Neural progenitor cell (in vitro differentiated cells): ENCODE results near the gene GULP1. TPM values are rescaled to one million over a fixed set of nuclear protein-coding genes. Genes with fewer than 3 reads are reported as not detected.
"Not testable (repeated sequence)": the region's sequence is repeated elsewhere in the genome, so short reads cannot be mapped to it uniquely, and the experiment has no call there.

Experiments
- DNase-seq: peaks from one replicate; pipeline ENCODE4 v3.0.0-alpha.2; 2016; ENCODE audit warnings: low spot score
- H2AFZ ChIP-seq: fragments of 200-600 bp; sonication (generic); replicated peaks from 2 replicates; pipeline ENCODE4 v1.6.1; 2016; ENCODE audit warnings: antibody characterized with exemption
- H3F3A ChIP-seq: fragments of 200-600 bp; sonication (generic); 2 replicates; pipeline ENCODE4 v1.6.1; 2016; ENCODE audit warnings: antibody characterized with exemption, low read depth
- H3K27ac ChIP-seq: fragments of 200-600 bp; sonication (generic); 2 replicates; pipeline ENCODE4 v1.5.1; 2016; ENCODE audit warnings: mild to moderate bottlenecking
- H3K27me3 ChIP-seq: fragments of 200-600 bp; sonication (generic); 2 replicates; pipeline ENCODE4 v1.6.1; 2016; ENCODE audit warnings: mild to moderate bottlenecking, moderate library complexity
- H3K36me3 ChIP-seq: fragments of 200-600 bp; sonication (generic); 2 replicates; pipeline ENCODE4 v1.5.1; 2016
- H3K4me1 ChIP-seq: fragments of 200-600 bp; sonication (generic); 2 replicates; pipeline ENCODE4 v1.6.1; 2016; ENCODE audit warnings: mixed run types
- H3K4me2 ChIP-seq: fragments of 200-600 bp; sonication (generic); 2 replicates; pipeline ENCODE4 v1.6.1; 2016
- H3K4me3 ChIP-seq: fragments of 200-600 bp; sonication (generic); 2 replicates; pipeline ENCODE4 v1.5.1; 2016
- H3K79me2 ChIP-seq: fragments of 200-600 bp; sonication (generic); 2 replicates; pipeline ENCODE4 v1.6.1; 2016; ENCODE audit warnings: low read depth
- H3K9ac ChIP-seq: fragments of 200-600 bp; sonication (generic); 2 replicates; pipeline ENCODE4 v1.6.1; 2016
- H3K9me3 ChIP-seq: fragments of 200-600 bp; sonication (generic); 2 replicates; pipeline ENCODE4 v1.5.1; 2016; ENCODE audit warnings: low read depth
- H4K20me1 ChIP-seq: fragments of 200-600 bp; sonication (generic); 2 replicates; pipeline ENCODE4 v1.6.1; 2016; ENCODE audit warnings: low read depth
- H3K27ac Mint-ChIP-seq: 3 replicates; pipeline ENCODE4 v1.8.0; 2021; ENCODE audit warnings: mixed read lengths
- H3K27me3 Mint-ChIP-seq: 2 replicates; pipeline ENCODE4 v1.8.0; 2022; ENCODE audit warnings: low read depth, mild to moderate bottlenecking, inconsistent platforms, moderate library complexity, mixed read lengths; ENCODE audit not compliant: insufficient read depth
- H3K36me3 Mint-ChIP-seq: 3 replicates; pipeline ENCODE4 v1.8.0; 2021; ENCODE audit warnings: mixed read lengths
- H3K4me1 Mint-ChIP-seq: 3 replicates; pipeline ENCODE4 v1.8.0; 2021; ENCODE audit warnings: mixed read lengths
- H3K4me3 Mint-ChIP-seq: 3 replicates; pipeline ENCODE4 v1.8.0; 2021; ENCODE audit warnings: mild to moderate bottlenecking, moderate library complexity, mixed read lengths
- H3K9me3 Mint-ChIP-seq: 3 replicates; pipeline ENCODE4 v1.8.0; 2020; ENCODE audit warnings: mixed read lengths
- CTCF ChIP-seq: fragments of 200-600 bp; sonication (generic); IDR thresholded peaks from 2 replicates; pipeline ENCODE4 v1.5.1; 2017; ENCODE audit warnings: antibody characterized with exemption, mild to moderate bottlenecking
- EZH2 ChIP-seq: fragments of 200-600 bp; sonication (generic); IDR thresholded peaks from 2 replicates; pipeline ENCODE4 v1.6.1; 2017; ENCODE audit warnings: antibody characterized with exemption, mild to moderate bottlenecking, moderate library complexity
- EZH2phosphoT487 ChIP-seq: fragments of 200-600 bp; sonication (generic); IDR thresholded peaks from 2 replicates; pipeline ENCODE4 v1.6.1; 2017; ENCODE audit warnings: antibody characterized with exemption
- total RNA-seq: library from RNA; depleted of rRNA; stranded (reverse); fragments of >200 nt; gene quantifications from 2 replicates; pipeline ENCODE4 v1.2.3, GENCODE V29; 2015; ENCODE audit warnings: low replicate concordance

GULP1 gene
- total RNA-seq, 1 donor from 2014 or later: 154 TPM

GRCh38 chr2:188557081-188557480, 265.4 kb downstream of the GULP1 start:
- Mint-ChIP-seq H3K27me3 (peaks cover 2% of the 10 kb centered on the region), H3K27ac (no peak overlapping the region), H3K4me3 (no peak overlapping the region), H3K4me1 (no peaks in the 10 kb centered on the region), H3K9me3 (peaks cover 27% of the 10 kb centered on the region), H3K36me3 (peaks cover 50% of the 10 kb centered on the region)
- H3K4me2 ChIP-seq: no peak overlapping the region
- H2AFZ ChIP-seq: no peak overlapping the region
- H3K27me3 ChIP-seq: no peaks in the 10 kb centered on the region
- no peak overlapping the region for H3K4me3 ChIP-seq
- H3F3A ChIP-seq: no peaks in the 10 kb centered on the region
- H3K9me3 ChIP-seq: no peaks in the 10 kb centered on the region
- no peaks in the 10 kb centered on the region for H4K20me1 ChIP-seq
- no peak overlapping the region for H3K27ac ChIP-seq
- no peaks in the 10 kb centered on the region for H3K4me1 ChIP-seq
- no peak overlapping the region for H3K9ac ChIP-seq
- no peak for DNase-seq
- H3K79me2 ChIP-seq: peaks cover 4% of the 10 kb centered on the region
- TF ChIP-seq EZH2: no peak
- no peak for TF ChIP-seq EZH2phosphoT487
- TF ChIP-seq CTCF: no peak
- no peaks in the 10 kb centered on the region for H3K36me3 ChIP-seq

- H3K4me3 ChIP-seq, DNase-seq, H4K20me1 ChIP-seq, H3K36me3 ChIP-seq, H3K27ac Mint-ChIP-seq, H3K4me1 Mint-ChIP-seq, H3K27me3 Mint-ChIP-seq, H3K9ac ChIP-seq, H3K27ac ChIP-seq, H3K4me2 ChIP-seq, H2AFZ ChIP-seq, H3K27me3 ChIP-seq, H3K4me1 ChIP-seq, H3K4me3 Mint-ChIP-seq, H3F3A ChIP-seq, H3K79me2 ChIP-seq, H3K9me3 ChIP-seq: not testable (repeated sequence)
- H3K36me3 Mint-ChIP-seq: peaks cover 46% of the 10 kb centered on the region
- H3K9me3 Mint-ChIP-seq: peaks cover 25% of the 10 kb centered on the region
Observed at GRCh38 chr2:188559455-188559854, 267.8 kb downstream of the GULP1 start.

- Mint-ChIP-seq H3K4me1 (no peaks in the 10 kb centered on the region), H3K27me3 (peaks cover 2% of the 10 kb centered on the region), H3K27ac (no peak overlapping the region), H3K36me3 (peaks cover 34% of the 10 kb centered on the region), H3K9me3 (peaks cover 20% of the 10 kb centered on the region), H3K4me3 (no peak overlapping the region)
- Histone ChIP-seq H3K9me3 (no peaks in the 10 kb centered on the region), H3F3A (no peaks in the 10 kb centered on the region), H3K27me3 (no peaks in the 10 kb centered on the region), H3K79me2 (no peaks in the 10 kb centered on the region), H4K20me1 (no peaks in the 10 kb centered on the region), H3K36me3 (peaks cover 7% of the 10 kb centered on the region), H3K9ac (no peak overlapping the region), H3K4me3 (no peak overlapping the region), H3K27ac (no peak overlapping the region), H3K4me1 (no peaks in the 10 kb centered on the region), H2AFZ (no peak overlapping the region), H3K4me2 (no peak overlapping the region)
- no peak for DNase-seq
- TF ChIP-seq EZH2phosphoT487: no peak
- TF ChIP-seq EZH2: no peak
- TF ChIP-seq CTCF: no peak
Observed at GRCh38 chr2:188561473-188561979, 269.9 kb downstream of the GULP1 start.

GRCh38 chr2:188569431-188570165, 277.9 kb downstream of the GULP1 start:
- Histone ChIP-seq H3K9ac (no peak overlapping the region), H3K27me3 (no peaks in the 10 kb centered on the region), H3K79me2 (no peaks in the 10 kb centered on the region), H3K27ac (no peak overlapping the region), H2AFZ (no peak overlapping the region), H3K4me1 (no peaks in the 10 kb centered on the region), H3K9me3 (no peaks in the 10 kb centered on the region), H3F3A (no peaks in the 10 kb centered on the region), H3K4me2 (no peak overlapping the region), H3K36me3 (peaks cover 13% of the 10 kb centered on the region), H4K20me1 (no peaks in the 10 kb centered on the region), H3K4me3 (no peak overlapping the region)
- no peak overlapping the region for H3K4me3 Mint-ChIP-seq
- TF ChIP-seq CTCF: no peak
- peaks cover 24% of the 10 kb centered on the region for H3K36me3 Mint-ChIP-seq
- no peaks in the 10 kb centered on the region for H3K9me3 Mint-ChIP-seq
- H3K4me1 Mint-ChIP-seq: peaks cover 6% of the 10 kb centered on the region
- no peak for DNase-seq
- H3K27me3 Mint-ChIP-seq: no peaks in the 10 kb centered on the region
- H3K27ac Mint-ChIP-seq: no peak overlapping the region
